Measurements from ENCODE around the gene FBXL20.
"Not testable (repeated sequence)": the region's sequence is repeated elsewhere in the genome, so short reads cannot be mapped to it uniquely, and the experiment has no call there.

DNA sequence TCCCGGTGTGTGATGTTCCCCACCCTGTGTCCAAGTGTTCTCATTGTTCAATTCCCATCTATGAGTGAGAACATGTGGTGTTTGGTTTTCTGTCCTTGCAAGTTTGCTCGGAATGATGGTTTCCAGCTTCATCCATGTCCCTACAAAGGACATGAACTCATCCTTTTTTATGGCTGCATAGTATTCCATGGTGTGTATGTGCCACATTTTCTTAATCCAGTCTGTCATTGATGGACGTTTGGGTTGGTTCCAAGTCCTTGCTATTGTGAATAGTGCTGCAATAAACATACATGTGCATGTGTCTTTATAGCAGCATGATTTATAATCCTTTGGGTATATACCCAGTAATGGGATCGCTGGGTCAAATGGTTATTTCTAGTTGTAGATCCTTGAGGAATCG, 54.6 kb downstream of the FBXL20 start:
- not testable (repeated sequence) for TF ChIP-seq SAP30 (IDR thresholded peaks at IDR 0.05; ENCODE audit: insufficient read depth, insufficient replicate concordance, low read length); EGR1 (IDR thresholded peaks at IDR 0.05; ENCODE audit: borderline replicate concordance, low read depth, low read length); SIRT6 (IDR thresholded peaks at IDR 0.05; ENCODE audit: low read length)
- TF ChIP-seq, protein P1, sequence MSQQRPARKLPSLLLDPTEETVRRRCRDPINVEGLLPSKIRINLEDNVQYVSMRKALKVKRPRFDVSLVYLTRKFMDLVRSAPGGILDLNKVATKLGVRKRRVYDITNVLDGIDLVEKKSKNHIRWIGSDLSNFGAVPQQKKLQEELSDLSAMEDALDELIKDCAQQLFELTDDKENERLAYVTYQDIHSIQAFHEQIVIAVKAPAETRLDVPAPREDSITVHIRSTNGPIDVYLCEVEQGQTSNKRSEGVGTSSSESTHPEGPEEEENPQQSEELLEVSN (IDR thresholded peaks at IDR 0.05) = not testable (repeated sequence)
- TF ChIP-seq, protein P2, sequence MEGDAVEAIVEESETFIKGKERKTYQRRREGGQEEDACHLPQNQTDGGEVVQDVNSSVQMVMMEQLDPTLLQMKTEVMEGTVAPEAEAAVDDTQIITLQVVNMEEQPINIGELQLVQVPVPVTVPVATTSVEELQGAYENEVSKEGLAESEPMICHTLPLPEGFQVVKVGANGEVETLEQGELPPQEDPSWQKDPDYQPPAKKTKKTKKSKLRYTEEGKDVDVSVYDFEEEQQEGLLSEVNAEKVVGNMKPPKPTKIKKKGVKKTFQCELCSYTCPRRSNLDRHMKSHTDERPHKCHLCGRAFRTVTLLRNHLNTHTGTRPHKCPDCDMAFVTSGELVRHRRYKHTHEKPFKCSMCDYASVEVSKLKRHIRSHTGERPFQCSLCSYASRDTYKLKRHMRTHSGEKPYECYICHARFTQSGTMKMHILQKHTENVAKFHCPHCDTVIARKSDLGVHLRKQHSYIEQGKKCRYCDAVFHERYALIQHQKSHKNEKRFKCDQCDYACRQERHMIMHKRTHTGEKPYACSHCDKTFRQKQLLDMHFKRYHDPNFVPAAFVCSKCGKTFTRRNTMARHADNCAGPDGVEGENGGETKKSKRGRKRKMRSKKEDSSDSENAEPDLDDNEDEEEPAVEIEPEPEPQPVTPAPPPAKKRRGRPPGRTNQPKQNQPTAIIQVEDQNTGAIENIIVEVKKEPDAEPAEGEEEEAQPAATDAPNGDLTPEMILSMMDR (IDR thresholded peaks at IDR 0.05; ENCODE audit: control extremely low read depth in 1 of 3, insufficient read depth in 1 of 3, low read depth in 1 of 3, low read length in 3 of 3) = not testable (repeated sequence)

Measured in H1 (cell line).